Stimulated activated effector memory CD8-positive, alpha-beta T cell treated with anti-CD3 and anti-CD28 coated beads, Interleukin-12 subunit alpha, Interleukin-12 subunit beta, amount 100 ng/mL, for 72 hours (primary cell): ENCODE measurements around the gene KCTD5.
"Not testable (repeated sequence)": the region's sequence is repeated elsewhere in the genome, so short reads cannot be mapped to it uniquely, and the experiment has no call there.

Source experiments
- ATAC-seq: fragments of 150-1000 bp; cut with Tn5 transposase; 2 replicates; pipeline ENCODE4 v1.10.0; 2021
- DNase-seq, 2 donors: peaks; one replicate each; pipeline ENCODE4 v3.0.0; 2021 to 2022; ENCODE audit warnings: low spot score in 2 of 2
- H3K27ac Mint-ChIP-seq: one replicate; pipeline ENCODE4 v1.8.0; 2022; ENCODE audit warnings: mild to moderate bottlenecking, mixed read lengths
- H3K36me3 Mint-ChIP-seq: one replicate; pipeline ENCODE4 v1.8.0; 2022; ENCODE audit warnings: mild to moderate bottlenecking, mixed read lengths
- H3K4me1 Mint-ChIP-seq: one replicate; pipeline ENCODE4 v1.8.0; 2022; ENCODE audit warnings: mixed read lengths
- H3K4me3 Mint-ChIP-seq: one replicate; pipeline ENCODE4 v1.8.0; 2022; ENCODE audit warnings: mild to moderate bottlenecking, mixed read lengths
- H3K9me3 Mint-ChIP-seq: one replicate; pipeline ENCODE4 v1.8.0; 2022; ENCODE audit warnings: mixed read lengths

Gene KCTD5

GRCh38 chr16:2682209-2683021 lies at the start of gene KCTD5:
TSS of gene KCTD5 (plus strand) at chr16:2682523. CDS start at chr16:2682549, 26 bp downstream.
- peak; percentile 94 for ATAC-seq
- Mint-ChIP-seq H3K36me3 (peaks cover 9% of the 10 kb centered on the region), H3K4me3 (peak within 1 kb of the TSS; percentile 96), H3K9me3 (no peaks in the 10 kb centered on the region), H3K4me1 (peaks cover 14% of the 10 kb centered on the region), H3K27ac (peak within 1 kb of the TSS; percentile 96)
- DNase-seq: peak; percentile 94 to 98

GRCh38 chr16:2639071-2639721 lies 43.1 kb upstream of the KCTD5 start:
- not testable (repeated sequence) for H3K4me3 Mint-ChIP-seq, H3K36me3 Mint-ChIP-seq, H3K4me1 Mint-ChIP-seq, H3K27ac Mint-ChIP-seq, H3K9me3 Mint-ChIP-seq
- DNase-seq (peak in 1 of 2 donors; percentile 71), ATAC-seq (peak; percentile 81)

- not testable (repeated sequence) for H3K36me3 Mint-ChIP-seq, H3K4me1 Mint-ChIP-seq, ATAC-seq, H3K27ac Mint-ChIP-seq, H3K4me3 Mint-ChIP-seq, H3K9me3 Mint-ChIP-seq
- DNase-seq: peak in 1 of 2 donors; percentile 25
Measured at GRCh38 chr16:2639722-2640072, 42.6 kb upstream of the KCTD5 start.

- H3K4me1 Mint-ChIP-seq, H3K27ac Mint-ChIP-seq: not testable (repeated sequence)
Measured at GRCh38 chr16:2642561-2642960, 39.8 kb upstream of the KCTD5 start.

GRCh38 chr16:2644754-2645453 lies 37.4 kb upstream of the KCTD5 start:
- not testable (repeated sequence) for H3K4me3 Mint-ChIP-seq, ATAC-seq, H3K9me3 Mint-ChIP-seq, H3K36me3 Mint-ChIP-seq, DNase-seq, H3K4me1 Mint-ChIP-seq, H3K27ac Mint-ChIP-seq

More at GRCh38 chr16:2642561-2642960, 39.8 kb upstream of the KCTD5 start:
- H3K9me3 Mint-ChIP-seq, ATAC-seq, DNase-seq, H3K36me3 Mint-ChIP-seq, H3K4me3 Mint-ChIP-seq: not testable (repeated sequence)

GRCh38 chr16:2651268-2651871 lies 31.0 kb upstream of the KCTD5 start:
- H3K4me3 Mint-ChIP-seq, DNase-seq, H3K4me1 Mint-ChIP-seq, ATAC-seq, H3K27ac Mint-ChIP-seq, H3K9me3 Mint-ChIP-seq, H3K36me3 Mint-ChIP-seq: not testable (repeated sequence)

GRCh38 chr16:2653915-2654314 lies 28.4 kb upstream of the KCTD5 start:
- not testable (repeated sequence) for H3K27ac Mint-ChIP-seq, DNase-seq, H3K4me3 Mint-ChIP-seq, H3K36me3 Mint-ChIP-seq, ATAC-seq, H3K4me1 Mint-ChIP-seq, H3K9me3 Mint-ChIP-seq

GRCh38 chr16:2654949-2655348 lies 27.4 kb upstream of the KCTD5 start:
- H3K9me3 Mint-ChIP-seq, H3K36me3 Mint-ChIP-seq, H3K27ac Mint-ChIP-seq, H3K4me3 Mint-ChIP-seq, DNase-seq, H3K4me1 Mint-ChIP-seq, ATAC-seq: not testable (repeated sequence)

- no peaks in the 10 kb centered on the region for H3K9me3 Mint-ChIP-seq
- H3K36me3 Mint-ChIP-seq: peaks cover 4% of the 10 kb centered on the region
- H3K27ac Mint-ChIP-seq: no peak overlapping the region
- DNase-seq (no peak), ATAC-seq (no peak)
- no peak overlapping the region for H3K4me3 Mint-ChIP-seq
- H3K4me1 Mint-ChIP-seq: peaks cover 16% of the 10 kb centered on the region
Measured at GRCh38 chr16:2656985-2657384, 25.3 kb upstream of the KCTD5 start.

GRCh38 chr16:2657803-2658202 lies 24.5 kb upstream of the KCTD5 start:
- DNase-seq, H3K4me3 Mint-ChIP-seq, H3K36me3 Mint-ChIP-seq, H3K9me3 Mint-ChIP-seq, ATAC-seq, H3K27ac Mint-ChIP-seq: not testable (repeated sequence)
- peaks cover 16% of the 10 kb centered on the region for H3K4me1 Mint-ChIP-seq

- H3K4me3 Mint-ChIP-seq, ATAC-seq, DNase-seq, H3K9me3 Mint-ChIP-seq: not testable (repeated sequence)
- Mint-ChIP-seq H3K36me3 (peaks cover 25% of the 10 kb centered on the region), H3K27ac (peak overlapping the region; percentile 81), H3K4me1 (peaks cover 30% of the 10 kb centered on the region)
Measured at GRCh38 chr16:2659560-2659959, 22.8 kb upstream of the KCTD5 start.

- Mint-ChIP-seq H3K27ac (peak overlapping the region; percentile 81), H3K4me1 (peaks cover 32% of the 10 kb centered on the region), H3K36me3 (peaks cover 28% of the 10 kb centered on the region)
- not testable (repeated sequence) for H3K4me3 Mint-ChIP-seq, DNase-seq, ATAC-seq, H3K9me3 Mint-ChIP-seq
Measured at GRCh38 chr16:2660014-2660662, 22.2 kb upstream of the KCTD5 start.

- Mint-ChIP-seq H3K4me1 (peaks cover 32% of the 10 kb centered on the region), H3K36me3 (peaks cover 28% of the 10 kb centered on the region)
- not testable (repeated sequence) for ATAC-seq, H3K9me3 Mint-ChIP-seq, H3K27ac Mint-ChIP-seq, H3K4me3 Mint-ChIP-seq
- DNase-seq: peak in 1 of 2 donors; percentile 71
Measured at GRCh38 chr16:2660755-2661373, 21.5 kb upstream of the KCTD5 start.
